MM.1S (cell line): ENCODE results near the gene COL26A1.

Source experiments
- DNase-seq: peaks from one replicate; pipeline ENCODE4 v3.0.0-alpha.2; 2015
- H2AFZ ChIP-seq: fragments of 300-600 bp; sonication (generic); 2 replicates; pipeline ENCODE4 v1.6.0; 2016; ENCODE audit warnings: antibody characterized with exemption, low read length
- H3F3A ChIP-seq: fragments of 300-600 bp; sonication (generic); 2 replicates; pipeline ENCODE4 v1.6.1; 2016; ENCODE audit warnings: mild to moderate bottlenecking, antibody characterized with exemption, low read length, moderate library complexity, mixed read lengths; ENCODE audit not compliant: insufficient read depth
- H3K27ac ChIP-seq: fragments of 300-600 bp; sonication (generic); 2 replicates; pipeline ENCODE4 v1.5.1; 2016; ENCODE audit warnings: mild to moderate bottlenecking, low read length
- H3K27me3 ChIP-seq: fragments of 300-600 bp; sonication (generic); replicated peaks from 2 replicates; pipeline ENCODE4 v1.6.0; 2016; ENCODE audit warnings: low read length; ENCODE audit not compliant: insufficient read depth
- H3K36me3 ChIP-seq: fragments of 300-600 bp; sonication (generic); replicated peaks from 2 replicates; pipeline ENCODE4 v1.6.1; 2016; ENCODE audit warnings: mild to moderate bottlenecking, low read length, mixed read lengths; ENCODE audit not compliant: insufficient read depth
- H3K4me1 ChIP-seq: fragments of 300-600 bp; sonication (generic); 2 replicates; pipeline ENCODE4 v1.6.1; 2016; ENCODE audit warnings: low read length, mixed read lengths
- H3K4me2 ChIP-seq: fragments of 300-600 bp; sonication (generic); 2 replicates; pipeline ENCODE4 v1.6.0; 2016; ENCODE audit warnings: low read depth, low read length
- H3K4me3 ChIP-seq: fragments of 300-600 bp; sonication (generic); 2 replicates; pipeline ENCODE4 v1.5.1; 2016; ENCODE audit warnings: low read length, mixed read lengths
- H3K79me2 ChIP-seq: fragments of 300-600 bp; sonication (generic); 2 replicates; pipeline ENCODE4 v1.6.1; 2016; ENCODE audit warnings: mixed run types, low read length, mixed read lengths
- H3K9ac ChIP-seq: fragments of 300-600 bp; sonication (generic); 2 replicates; pipeline ENCODE4 v1.6.1; 2016; ENCODE audit warnings: low read length, mixed read lengths
- H3K9me2 ChIP-seq: fragments of 300-600 bp; sonication (generic); replicated peaks from 2 replicates; pipeline ENCODE4 v1.6.1; 2016; ENCODE audit warnings: mild to moderate bottlenecking, low read length, mixed read lengths; ENCODE audit not compliant: insufficient read depth
- H3K9me3 ChIP-seq: fragments of 300-600 bp; sonication (generic); replicated peaks from 2 replicates; pipeline ENCODE4 v1.6.1; 2016; ENCODE audit warnings: mild to moderate bottlenecking, low read length, mixed read lengths; ENCODE audit not compliant: insufficient read depth
- H4K20me1 ChIP-seq: fragments of 300-600 bp; sonication (generic); 2 replicates; pipeline ENCODE4 v1.6.1; 2016; ENCODE audit warnings: mild to moderate bottlenecking, low read length, moderate library complexity, mixed read lengths; ENCODE audit not compliant: insufficient read depth
- CTCF ChIP-seq: fragments of 300-600 bp; sonication (generic); IDR thresholded peaks from 2 replicates; pipeline ENCODE4 v1.5.1; 2016; ENCODE audit warnings: antibody characterized with exemption, low read length, mixed read lengths
- EZH2 ChIP-seq: fragments of 300-600 bp; sonication (generic); optimal IDR thresholded peaks from 2 replicates; pipeline ENCODE3; 2017; ENCODE audit warnings: low read depth, mild to moderate bottlenecking, antibody characterized with exemption, low read length, mixed read lengths
- EZH2phosphoT487 ChIP-seq: fragments of 300-600 bp; sonication (generic); IDR thresholded peaks from 2 replicates; pipeline ENCODE4 v1.6.1; 2018; ENCODE audit warnings: antibody characterized with exemption, low read length

The COL26A1 gene

GRCh38 chr7:101549734-101550133, 187.1 kb downstream of the COL26A1 start:
- no peaks in the 10 kb centered on the region for H3K9me2 ChIP-seq
- no peaks in the 10 kb centered on the region for H3F3A ChIP-seq
- H3K9me3 ChIP-seq: no peaks in the 10 kb centered on the region
- no peak overlapping the region for H2AFZ ChIP-seq
- DNase-seq: no peak
- no peaks in the 10 kb centered on the region for H3K79me2 ChIP-seq
- no peak overlapping the region for H3K27ac ChIP-seq
- no peak overlapping the region for H3K9ac ChIP-seq
- H3K4me2 ChIP-seq: no peak overlapping the region
- TF ChIP-seq EZH2phosphoT487 (no peak), CTCF (no peak), EZH2 (no peak)
- H3K4me1 ChIP-seq: no peaks in the 10 kb centered on the region
- H3K4me3 ChIP-seq: no peak overlapping the region
- H4K20me1 ChIP-seq: no peaks in the 10 kb centered on the region
- peaks cover 45% of the 10 kb centered on the region for H3K27me3 ChIP-seq
- no peaks in the 10 kb centered on the region for H3K36me3 ChIP-seq

- Histone ChIP-seq H3K9ac (no peak overlapping the region), H3K4me2 (no peak overlapping the region), H3K9me3 (no peaks in the 10 kb centered on the region), H3K27me3 (peaks cover 52% of the 10 kb centered on the region), H3K27ac (no peak overlapping the region), H4K20me1 (no peaks in the 10 kb centered on the region), H3K36me3 (no peaks in the 10 kb centered on the region), H3K4me3 (no peak overlapping the region), H3K4me1 (no peaks in the 10 kb centered on the region), H3K79me2 (no peaks in the 10 kb centered on the region), H3F3A (no peaks in the 10 kb centered on the region), H3K9me2 (no peaks in the 10 kb centered on the region), H2AFZ (no peak overlapping the region)
- no peak for DNase-seq
- TF ChIP-seq EZH2phosphoT487 (no peak), CTCF (no peak), EZH2 (no peak)
Observed at GRCh38 chr7:101550641-101551541, 188.2 kb downstream of the COL26A1 start.

DNA sequence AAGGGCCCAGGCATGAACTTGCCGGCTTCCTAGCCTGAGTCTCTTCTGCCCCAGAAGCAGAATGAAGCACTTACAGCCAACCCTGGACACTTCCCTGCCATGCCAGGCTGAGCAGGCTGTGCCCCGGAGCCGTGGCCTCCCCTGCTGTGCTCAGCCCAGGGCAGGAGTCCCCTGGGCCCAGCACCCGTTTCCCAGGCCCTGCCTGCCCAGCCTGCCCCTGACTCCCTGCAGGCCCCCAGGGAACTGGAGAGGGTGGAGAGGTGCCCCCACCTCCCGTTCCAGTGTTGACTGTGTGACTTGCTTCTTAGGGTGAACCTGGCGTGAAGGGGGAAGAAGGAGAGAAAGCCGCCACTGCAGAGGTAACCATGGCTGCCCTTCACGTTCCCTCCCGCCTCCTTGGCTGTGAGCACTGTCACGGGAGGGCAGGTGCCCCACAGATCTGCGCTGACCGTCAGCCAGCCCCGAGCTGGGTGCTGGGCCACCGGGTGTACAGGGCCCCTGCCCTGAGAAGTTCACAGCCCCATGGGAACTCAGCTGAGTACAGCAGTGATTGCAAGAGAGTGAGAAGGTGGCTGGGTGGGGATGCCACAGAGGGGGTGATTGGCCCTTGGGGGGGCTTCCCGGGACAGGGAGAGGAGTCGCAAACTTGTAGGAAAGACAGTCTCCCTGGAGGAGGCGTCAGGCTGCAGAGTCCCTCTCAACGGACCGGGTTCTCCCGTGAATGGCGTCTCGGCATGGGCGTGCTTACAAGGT, 190.5 kb downstream of the COL26A1 start:
- H3K9ac ChIP-seq: no peak overlapping the region
- H3K4me3 ChIP-seq: no peak overlapping the region
- no peaks in the 10 kb centered on the region for H3K9me2 ChIP-seq
- H3F3A ChIP-seq: no peaks in the 10 kb centered on the region
- H3K27me3 ChIP-seq: peaks cover 57% of the 10 kb centered on the region
- H2AFZ ChIP-seq: no peak overlapping the region
- H3K4me2 ChIP-seq: no peak overlapping the region
- no peak overlapping the region for H3K27ac ChIP-seq
- no peaks in the 10 kb centered on the region for H3K4me1 ChIP-seq
- no peaks in the 10 kb centered on the region for H4K20me1 ChIP-seq
- TF ChIP-seq EZH2phosphoT487: no peak
- TF ChIP-seq EZH2: no peak
- TF ChIP-seq CTCF: no peak
- no peaks in the 10 kb centered on the region for H3K79me2 ChIP-seq
- DNase-seq: no peak
- no peaks in the 10 kb centered on the region for H3K36me3 ChIP-seq
- H3K9me3 ChIP-seq: no peaks in the 10 kb centered on the region
